ENCODE measurements around the gene SPATA3.

GRCh38 chr2:231000211-231000904, 4.4 kb downstream of the SPATA3 start:
- TF ChIP-seq EZH2 (IDR thresholded peaks at IDR 0.05; ENCODE audit: low read length, missing control alignments) (no peak), CTCF (conservative IDR thresholded peaks at IDR 0.05 in 1 of 2, IDR thresholded peaks at IDR 0.05 in 1 of 2; ENCODE audit: low read depth in 1 of 2, low read length in 2 of 2) (no peak)
